HEK293T (cell line): ENCODE measurements around the gene ABCF3.

Experiments
- ARNT ChIP-seq: fragments of 450-650 bp; IDR thresholded peaks from 2 replicates; pipeline ENCODE4 v1.6.1; 2017; ENCODE audit warnings: mild to moderate bottlenecking
- BHLHE40 ChIP-seq: fragments of 450-650 bp; IDR thresholded peaks from 2 replicates; pipeline ENCODE4 v1.6.1; 2016; ENCODE audit warnings: mild to moderate bottlenecking, moderate library complexity, borderline replicate concordance
- FOXA1 ChIP-seq: fragments of 450-650 bp; IDR thresholded peaks from 2 replicates; pipeline ENCODE4 v1.6.1; 2016; ENCODE audit warnings: mild to moderate bottlenecking
- FOXK2 ChIP-seq: fragments of 450-650 bp; IDR thresholded peaks from 2 replicates; pipeline ENCODE4 v1.6.1; 2016; ENCODE audit warnings: mild to moderate bottlenecking
- FOXM1 ChIP-seq: fragments of 450-650 bp; IDR thresholded peaks from 2 replicates; pipeline ENCODE4 v1.6.1; 2017; ENCODE audit warnings: mild to moderate bottlenecking, borderline replicate concordance
- HDGF ChIP-seq: fragments of 450-650 bp; IDR thresholded peaks from 2 replicates; pipeline ENCODE4 v1.6.1; 2017; ENCODE audit warnings: antibody characterized with exemption, borderline replicate concordance
- L3MBTL2 ChIP-seq: fragments of 450-650 bp; conservative IDR thresholded peaks from 2 replicates; pipeline ENCODE4 v1.6.1; 2016; ENCODE audit warnings: mild to moderate bottlenecking
- NFRKB ChIP-seq: fragments of 450-650 bp; IDR thresholded peaks from 2 replicates; pipeline ENCODE4 v1.6.1; 2016; ENCODE audit warnings: mild to moderate bottlenecking, moderate library complexity
- PKNOX1 ChIP-seq: fragments of 450-650 bp; IDR thresholded peaks from 2 replicates; pipeline ENCODE4 v1.6.1; 2016
- SUZ12 ChIP-seq: fragments of 450-650 bp; IDR thresholded peaks from 2 replicates; pipeline ENCODE4 v1.6.1; 2016; ENCODE audit warnings: mild to moderate bottlenecking
- TARDBP ChIP-seq: fragments of 450-650 bp; IDR thresholded peaks from 2 replicates; pipeline ENCODE4 v1.6.1; 2016
- ZNF384 ChIP-seq: fragments of 450-650 bp; IDR thresholded peaks from 2 replicates; pipeline ENCODE4 v1.6.1; 2016

- TF ChIP-seq PKNOX1 (no peak), L3MBTL2 (no peak), FOXA1 (no peak), HDGF (no peak), TARDBP (no peak), SUZ12 (no peak), BHLHE40 (no peak), FOXM1 (no peak), ZNF384 (no peak), ARNT (no peak), NFRKB (no peak), FOXK2 (no peak)
These were observed 18.2 kb upstream of the ABCF3 start for GRCh38 chr3:184167786-184168185.
